Liver (tissue), 9 donors: Measurements from ENCODE around the gene CMBL. TPM values are rescaled to one million over a fixed set of nuclear protein-coding genes. Genes with fewer than 3 reads are reported as not detected.

Source experiments
- DNase-seq: peaks from one replicate; pipeline ENCODE4 v3.0.0-alpha.2; 2017; ENCODE audit warnings: low spot score
- H3K27ac ChIP-seq, 2 donors: one replicate each; pipeline ENCODE4 v1.7.0; 2013; ENCODE audit warnings: inconsistent platforms in 2 of 2, low read length in 2 of 2, control low read depth in 1 of 2, low read depth in 1 of 2, mild to moderate bottlenecking in 1 of 2
- H3K27me3 ChIP-seq, 4 donors: one replicate each; pipeline versions ENCODE4 v1.6.1 to v1.7.0; 2013; ENCODE audit warnings: low read length in 3 of 4, inconsistent platforms in 1 of 4, mild to moderate bottlenecking in 1 of 4, moderate library complexity in 1 of 4; ENCODE audit not compliant: control insufficient read depth in 4 of 4, insufficient read depth in 4 of 4
- H3K36me3 ChIP-seq, 4 donors: one replicate each; pipeline versions ENCODE4 v1.6.1 to v1.7.0; 2013; ENCODE audit warnings: low read length in 3 of 4, mild to moderate bottlenecking in 3 of 4, low read depth in 1 of 4, moderate library complexity in 1 of 4; ENCODE audit not compliant: control insufficient read depth in 4 of 4, insufficient read depth in 3 of 4
- H3K4me1 ChIP-seq, 4 donors: one replicate each; pipeline versions ENCODE4 v1.6.1 to v1.7.0; 2013; ENCODE audit warnings: low read length in 3 of 4, mild to moderate bottlenecking in 3 of 4, moderate library complexity in 1 of 4; ENCODE audit not compliant: control insufficient read depth in 4 of 4, insufficient read depth in 4 of 4
- H3K4me3 ChIP-seq, 3 donors: one replicate each; pipeline versions ENCODE4 v1.6.1 to v1.7.0; 2013; ENCODE audit warnings: low read length in 3 of 3, control low read depth in 1 of 3, low read depth in 1 of 3, mild to moderate bottlenecking in 1 of 3
- H3K9ac ChIP-seq, 2 donors: one replicate each; pipeline ENCODE4 v1.7.0; 2013; ENCODE audit warnings: low read length in 2 of 2, mild to moderate bottlenecking in 2 of 2, moderate library complexity in 2 of 2, control low read depth in 1 of 2, low read depth in 1 of 2
- H3K9me3 ChIP-seq, 4 donors: one replicate each; pipeline versions ENCODE4 v1.6.1 to v1.7.0; 2013; ENCODE audit warnings: low read length in 3 of 4; ENCODE audit not compliant: control insufficient read depth in 4 of 4
- FOXA1 ChIP-seq: IDR thresholded peaks from 2 replicates; pipeline ENCODE4 v1.6.1; 2016; ENCODE audit warnings: antibody characterized with exemption
- FOXA2 ChIP-seq: IDR thresholded peaks from 2 replicates; pipeline ENCODE4 v1.6.1; 2016; ENCODE audit warnings: antibody characterized with exemption
- GABPA ChIP-seq, 2 donors: IDR thresholded peaks in 1 of 2; conservative IDR thresholded peaks in 1 of 2; 2 replicates each; pipeline ENCODE4 v1.6.1; 2016; ENCODE audit warnings: antibody characterized with exemption in 2 of 2, mild to moderate bottlenecking in 1 of 2, moderate library complexity in 1 of 2
- HNF4G ChIP-seq: IDR thresholded peaks from 2 replicates; pipeline ENCODE4 v1.6.1; 2016; ENCODE audit warnings: antibody characterized with exemption
- JUND ChIP-seq, 2 donors: IDR thresholded peaks; 2 replicates each; pipeline ENCODE4 v1.6.1; 2016; ENCODE audit warnings: antibody characterized with exemption in 2 of 2
- NR2F2 ChIP-seq: IDR thresholded peaks from 2 replicates; pipeline ENCODE4 v1.6.1; 2016; ENCODE audit warnings: antibody characterized with exemption
- RAD21 ChIP-seq, 2 donors: IDR thresholded peaks; 2 replicates each; pipeline ENCODE4 v1.6.1; 2016; ENCODE audit warnings: antibody characterized with exemption in 2 of 2, mild to moderate bottlenecking in 2 of 2
- TAF1 ChIP-seq: conservative IDR thresholded peaks from 2 replicates; pipeline ENCODE4 v1.6.1; 2016; ENCODE audit warnings: antibody characterized with exemption, mild to moderate bottlenecking
- WGBS: extraction: QIAGEN DNeasy Blood & Tissue Kit; methylation state at CpG from one replicate; pipeline ENCODE4 v1.1.7; 2013; 5-methylcytosine and 5-hydroxymethylcytosine counted together
- polyA plus RNA-seq, 2 donors: library from polyadenylated mRNA; stranded (reverse) in 1 of 2; unstranded in 1 of 2; fragments of 200-250 nt in 1 of 2; fragments of >200 nt in 1 of 2; fragmentation: Nextera tagmentation in 1 of 2; extraction: Ambion mirVana in 1 of 2; gene quantifications; one replicate each; pipeline versions ENCODE4 v1.2.1 to v1.2.3, GENCODE V29; 2013 to 2015
- total RNA-seq, 2 donors: library from RNA; depleted of rRNA; stranded (reverse); fragments of >200 nt; gene quantifications; one replicate each; pipeline ENCODE4 v1.2.3, GENCODE V29; 2014
- TF ChIP-seq, protein P1 (sequence below): fragments of 150-350 bp; IDR thresholded peaks from 2 replicates; pipeline ENCODE4 v1.5.1; 2017; ENCODE audit warnings: improper control_type of control experiment, low read depth, low read length; ENCODE audit not compliant: missing input control
- TF ChIP-seq, protein P2 (sequence below): IDR thresholded peaks from 2 replicates; pipeline ENCODE4 v1.6.1; 2016; ENCODE audit warnings: antibody characterized with exemption
- TF ChIP-seq, protein P3 (sequence below): IDR thresholded peaks from 2 replicates; pipeline ENCODE4 v1.6.1; 2016; ENCODE audit warnings: antibody characterized with exemption
- TF ChIP-seq, protein P4 (sequence below): IDR thresholded peaks from 2 replicates; pipeline ENCODE4 v1.6.1; 2016; ENCODE audit warnings: antibody characterized with exemption, mild to moderate bottlenecking
- TF ChIP-seq, protein P5 (sequence below): IDR thresholded peaks from 2 replicates; pipeline ENCODE4 v1.6.1; 2016; ENCODE audit warnings: antibody characterized with exemption
- donor health status: healthy.
- donor health status: healthy.
- donor health status: healthy.
- donor health status: healthy.
- donor health status: healthy.

The CMBL gene
- total and polyA plus RNA-seq, 4 donors = 6.8 to 56.1 (median 41.7) TPM

DNA sequence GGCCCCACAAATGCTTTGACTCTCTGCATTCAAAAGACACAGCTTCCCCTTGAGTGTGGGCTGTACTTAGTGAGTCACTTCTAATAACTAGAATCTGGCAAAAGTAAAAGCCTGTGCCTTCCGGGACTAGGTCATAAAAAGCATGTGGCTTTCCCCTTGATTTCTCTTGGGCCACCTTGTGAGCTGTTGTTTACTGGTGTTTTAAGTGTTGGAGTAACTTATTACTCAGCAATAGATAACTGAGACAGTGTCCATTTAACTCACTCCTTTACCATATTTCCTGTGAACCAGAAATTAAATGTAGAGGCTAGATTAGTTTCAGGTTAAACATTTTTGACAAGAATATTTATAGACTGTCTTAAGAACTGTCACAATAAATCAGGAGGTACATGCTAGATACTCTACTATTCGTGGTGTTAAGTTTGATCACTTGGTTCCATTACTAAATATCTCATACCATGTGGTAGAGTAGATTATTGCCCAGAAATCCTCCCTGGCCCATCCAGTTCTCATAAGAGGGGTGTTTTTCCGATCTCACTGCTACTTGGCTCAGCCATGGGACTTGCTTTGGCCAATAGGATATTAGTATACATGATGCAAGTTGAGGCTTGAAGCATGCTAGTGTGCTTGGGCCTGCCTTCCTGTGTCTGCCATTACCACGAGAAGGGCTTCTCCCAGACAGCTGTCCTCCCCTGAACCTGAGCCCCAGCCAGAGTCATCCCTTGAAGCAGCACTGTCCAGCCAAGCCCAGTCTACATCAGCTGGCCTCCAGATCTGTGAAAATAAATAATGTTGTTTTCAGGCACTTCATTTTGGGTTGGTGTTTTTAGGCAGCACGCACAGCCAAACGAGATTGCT, 10.4 kb upstream of the CMBL start:
- Histone ChIP-seq H3K4me1 (no peaks in the 10 kb centered on the region), H3K27me3 (no peaks in the 10 kb centered on the region), H3K9ac (no peak overlapping the region), H3K27ac (no peak overlapping the region), H3K4me3 (no peak overlapping the region), H3K9me3 (no peaks in the 10 kb centered on the region), H3K36me3 (no peaks in the 10 kb centered on the region)
- TF ChIP-seq, protein P1, sequence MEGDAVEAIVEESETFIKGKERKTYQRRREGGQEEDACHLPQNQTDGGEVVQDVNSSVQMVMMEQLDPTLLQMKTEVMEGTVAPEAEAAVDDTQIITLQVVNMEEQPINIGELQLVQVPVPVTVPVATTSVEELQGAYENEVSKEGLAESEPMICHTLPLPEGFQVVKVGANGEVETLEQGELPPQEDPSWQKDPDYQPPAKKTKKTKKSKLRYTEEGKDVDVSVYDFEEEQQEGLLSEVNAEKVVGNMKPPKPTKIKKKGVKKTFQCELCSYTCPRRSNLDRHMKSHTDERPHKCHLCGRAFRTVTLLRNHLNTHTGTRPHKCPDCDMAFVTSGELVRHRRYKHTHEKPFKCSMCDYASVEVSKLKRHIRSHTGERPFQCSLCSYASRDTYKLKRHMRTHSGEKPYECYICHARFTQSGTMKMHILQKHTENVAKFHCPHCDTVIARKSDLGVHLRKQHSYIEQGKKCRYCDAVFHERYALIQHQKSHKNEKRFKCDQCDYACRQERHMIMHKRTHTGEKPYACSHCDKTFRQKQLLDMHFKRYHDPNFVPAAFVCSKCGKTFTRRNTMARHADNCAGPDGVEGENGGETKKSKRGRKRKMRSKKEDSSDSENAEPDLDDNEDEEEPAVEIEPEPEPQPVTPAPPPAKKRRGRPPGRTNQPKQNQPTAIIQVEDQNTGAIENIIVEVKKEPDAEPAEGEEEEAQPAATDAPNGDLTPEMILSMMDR = no peak
- TF ChIP-seq, protein P2, sequence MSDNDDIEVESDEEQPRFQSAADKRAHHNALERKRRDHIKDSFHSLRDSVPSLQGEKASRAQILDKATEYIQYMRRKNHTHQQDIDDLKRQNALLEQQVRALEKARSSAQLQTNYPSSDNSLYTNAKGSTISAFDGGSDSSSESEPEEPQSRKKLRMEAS = no peak
- TF ChIP-seq FOXA1 (no peak), FOXA2 (no peak), NR2F2 (no peak), JUND (IDR thresholded peaks at IDR 0.05) (no peak), TAF1 (no peak)
- TF ChIP-seq, protein P3, sequence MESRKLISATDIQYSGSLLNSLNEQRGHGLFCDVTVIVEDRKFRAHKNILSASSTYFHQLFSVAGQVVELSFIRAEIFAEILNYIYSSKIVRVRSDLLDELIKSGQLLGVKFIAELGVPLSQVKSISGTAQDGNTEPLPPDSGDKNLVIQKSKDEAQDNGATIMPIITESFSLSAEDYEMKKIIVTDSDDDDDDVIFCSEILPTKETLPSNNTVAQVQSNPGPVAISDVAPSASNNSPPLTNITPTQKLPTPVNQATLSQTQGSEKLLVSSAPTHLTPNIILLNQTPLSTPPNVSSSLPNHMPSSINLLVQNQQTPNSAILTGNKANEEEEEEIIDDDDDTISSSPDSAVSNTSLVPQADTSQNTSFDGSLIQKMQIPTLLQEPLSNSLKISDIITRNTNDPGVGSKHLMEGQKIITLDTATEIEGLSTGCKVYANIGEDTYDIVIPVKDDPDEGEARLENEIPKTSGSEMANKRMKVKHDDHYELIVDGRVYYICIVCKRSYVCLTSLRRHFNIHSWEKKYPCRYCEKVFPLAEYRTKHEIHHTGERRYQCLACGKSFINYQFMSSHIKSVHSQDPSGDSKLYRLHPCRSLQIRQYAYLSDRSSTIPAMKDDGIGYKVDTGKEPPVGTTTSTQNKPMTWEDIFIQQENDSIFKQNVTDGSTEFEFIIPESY = no peak
- TF ChIP-seq, protein P4, sequence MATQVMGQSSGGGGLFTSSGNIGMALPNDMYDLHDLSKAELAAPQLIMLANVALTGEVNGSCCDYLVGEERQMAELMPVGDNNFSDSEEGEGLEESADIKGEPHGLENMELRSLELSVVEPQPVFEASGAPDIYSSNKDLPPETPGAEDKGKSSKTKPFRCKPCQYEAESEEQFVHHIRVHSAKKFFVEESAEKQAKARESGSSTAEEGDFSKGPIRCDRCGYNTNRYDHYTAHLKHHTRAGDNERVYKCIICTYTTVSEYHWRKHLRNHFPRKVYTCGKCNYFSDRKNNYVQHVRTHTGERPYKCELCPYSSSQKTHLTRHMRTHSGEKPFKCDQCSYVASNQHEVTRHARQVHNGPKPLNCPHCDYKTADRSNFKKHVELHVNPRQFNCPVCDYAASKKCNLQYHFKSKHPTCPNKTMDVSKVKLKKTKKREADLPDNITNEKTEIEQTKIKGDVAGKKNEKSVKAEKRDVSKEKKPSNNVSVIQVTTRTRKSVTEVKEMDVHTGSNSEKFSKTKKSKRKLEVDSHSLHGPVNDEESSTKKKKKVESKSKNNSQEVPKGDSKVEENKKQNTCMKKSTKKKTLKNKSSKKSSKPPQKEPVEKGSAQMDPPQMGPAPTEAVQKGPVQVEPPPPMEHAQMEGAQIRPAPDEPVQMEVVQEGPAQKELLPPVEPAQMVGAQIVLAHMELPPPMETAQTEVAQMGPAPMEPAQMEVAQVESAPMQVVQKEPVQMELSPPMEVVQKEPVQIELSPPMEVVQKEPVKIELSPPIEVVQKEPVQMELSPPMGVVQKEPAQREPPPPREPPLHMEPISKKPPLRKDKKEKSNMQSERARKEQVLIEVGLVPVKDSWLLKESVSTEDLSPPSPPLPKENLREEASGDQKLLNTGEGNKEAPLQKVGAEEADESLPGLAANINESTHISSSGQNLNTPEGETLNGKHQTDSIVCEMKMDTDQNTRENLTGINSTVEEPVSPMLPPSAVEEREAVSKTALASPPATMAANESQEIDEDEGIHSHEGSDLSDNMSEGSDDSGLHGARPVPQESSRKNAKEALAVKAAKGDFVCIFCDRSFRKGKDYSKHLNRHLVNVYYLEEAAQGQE = no peak
- DNase-seq = no peak
- whole genome bisulfite sequencing = 93% methylated on average over 6 of the region's 6 CpGs

DNA sequence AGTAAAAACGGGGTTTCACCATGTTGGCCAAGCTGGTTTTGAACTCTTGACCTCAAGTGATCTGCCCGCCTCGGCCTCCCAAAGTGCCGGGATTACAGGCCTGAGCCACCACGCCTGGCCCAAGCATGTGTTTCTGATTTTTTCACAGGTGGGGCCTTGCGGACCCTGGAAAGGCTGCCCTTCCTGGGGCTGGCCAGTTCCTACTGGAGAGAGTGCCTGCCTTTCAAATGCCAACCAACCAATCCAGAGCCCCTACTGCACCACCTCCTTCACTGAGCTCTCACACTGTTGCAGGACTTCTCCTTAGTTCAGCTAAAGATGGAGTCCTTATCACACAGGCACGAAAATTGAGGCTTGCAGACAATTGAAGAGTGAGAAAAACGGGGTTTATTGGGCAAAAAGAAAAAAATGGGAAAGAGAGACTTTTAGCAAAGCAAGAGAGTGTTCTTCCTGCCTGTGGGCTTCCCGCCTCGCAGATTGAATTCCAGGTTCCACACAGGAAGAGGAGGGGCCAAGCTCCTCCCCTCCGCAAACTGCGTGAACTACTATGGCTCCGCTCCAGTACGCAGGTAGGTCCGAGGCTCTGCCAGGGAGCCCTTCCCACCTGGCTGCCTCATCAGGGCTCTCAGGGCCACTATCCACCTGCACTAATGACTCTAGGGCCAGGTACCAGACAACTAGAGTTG, 8.3 kb upstream of the CMBL start:
- Histone ChIP-seq H3K27me3 (no peaks in the 10 kb centered on the region), H3K9ac (no peak overlapping the region), H3K4me1 (peaks cover 0 to 4% (median 1%) of the 10 kb centered on the region in 4 donors), H3K27ac (no peak overlapping the region), H3K9me3 (no peaks in the 10 kb centered on the region), H3K36me3 (no peaks in the 10 kb centered on the region), H3K4me3 (no peak overlapping the region)
- no peak for DNase-seq
- TF ChIP-seq, protein P5, sequence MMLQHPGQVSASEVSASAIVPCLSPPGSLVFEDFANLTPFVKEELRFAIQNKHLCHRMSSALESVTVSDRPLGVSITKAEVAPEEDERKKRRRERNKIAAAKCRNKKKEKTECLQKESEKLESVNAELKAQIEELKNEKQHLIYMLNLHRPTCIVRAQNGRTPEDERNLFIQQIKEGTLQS = no peak
- TF ChIP-seq RAD21 (IDR thresholded peaks at IDR 0.05) (no peak), HNF4G (no peak), GABPA (IDR thresholded peaks at IDR 0.05 in 1 of 2, conservative IDR thresholded peaks at IDR 0.05 in 1 of 2) (no peak)
- TF ChIP-seq, protein P2 = no peak
- 94% methylated on average over 15 of the region's 15 CpGs for WGBS
